Measurements from ENCODE around the gene EIF4E1B. TPM values are rescaled to one million over a fixed set of nuclear protein-coding genes. Genes with fewer than 3 reads are reported as not detected.

The EIF4E1B gene
- total and polyA plus RNA-seq, 10 donors = not detected

- Histone ChIP-seq H3K27me3 (replicated peaks in 1 of 7) (peaks cover 0 to 42% (median 16%) of the 10 kb centered on the region in 7 donors), H3K9me3 (no peaks in the 10 kb centered on the region), H3K36me3 (no peaks in the 10 kb centered on the region), H3K27ac (no peak overlapping the region), H3K4me1 (peaks cover 0 to 16% (median 8%) of the 10 kb centered on the region in 6 donors), H3K4me3 (no peak overlapping the region)
- intact Hi-C loops (cut with DNase I; ENCODE audit: low total_unique reads) = no loop called here
- TF ChIP-seq CTCF (IDR thresholded peaks at IDR 0.05 in 8 of 11, conservative IDR thresholded peaks at IDR 0.05 in 3 of 11) (no peak), POLR2A (IDR thresholded peaks at IDR 0.05) (no peak), POLR2AphosphoS5 (IDR thresholded peaks at IDR 0.05) (no peak)
- 58 to 64% (median 59%) methylated on average over 4 of the region's 4 CpGs for WGBS, 5 donors
- DNase-seq = no peak
These were observed 7.1 kb downstream of the EIF4E1B start for GRCh38 chr5:176637556-176637955.

GRCh38 chr5:176638437-176638836, 8.0 kb downstream of the EIF4E1B start:
- no peak overlapping the region for H3K4me3 ChIP-seq
- H3K4me1 ChIP-seq = peaks cover 0 to 11% (median 7%) of the 10 kb centered on the region in 6 donors
- H3K27me3 ChIP-seq (replicated peaks in 1 of 7) = peaks cover 0 to 38% (median 11%) of the 10 kb centered on the region in 7 donors
- no peak for TF ChIP-seq POLR2AphosphoS5 (IDR thresholded peaks at IDR 0.05)
- no peak for TF ChIP-seq CTCF (IDR thresholded peaks at IDR 0.05 in 8 of 11, conservative IDR thresholded peaks at IDR 0.05 in 3 of 11)
- no peak for TF ChIP-seq POLR2A (IDR thresholded peaks at IDR 0.05)
- no peak for DNase-seq
- no peaks in the 10 kb centered on the region for H3K9me3 ChIP-seq
- H3K36me3 ChIP-seq = no peaks in the 10 kb centered on the region
- no peak overlapping the region for H3K27ac ChIP-seq
- intact Hi-C loops (cut with DNase I; ENCODE audit: low total_unique reads) = no loop called here
- WGBS, 5 donors = 92 to 98% (median 94%) methylated on average over 3 of the region's 3 CpGs

GRCh38 chr5:176639208-176639607, 8.7 kb downstream of the EIF4E1B start:
- Histone ChIP-seq H3K36me3 (no peaks in the 10 kb centered on the region), H3K27ac (no peak overlapping the region), H3K27me3 (replicated peaks in 1 of 7) (peaks cover 0 to 33% (median 3%) of the 10 kb centered on the region in 7 donors), H3K4me1 (peaks cover 0 to 3% (median 1%) of the 10 kb centered on the region in 6 donors), H3K4me3 (no peak overlapping the region), H3K9me3 (no peaks in the 10 kb centered on the region)
- intact Hi-C loops (cut with DNase I; ENCODE audit: low total_unique reads) = no loop called here
- TF ChIP-seq POLR2A (IDR thresholded peaks at IDR 0.05) (no peak), POLR2AphosphoS5 (IDR thresholded peaks at IDR 0.05) (no peak), CTCF (IDR thresholded peaks at IDR 0.05 in 8 of 11, conservative IDR thresholded peaks at IDR 0.05 in 3 of 11) (no peak)
- DNase-seq = no peak
- 44 to 57% (median 53%) methylated on average over 3 to 4 of the region's 4 CpGs for WGBS, 5 donors

- TF ChIP-seq POLR2AphosphoS5 (IDR thresholded peaks at IDR 0.05) (no peak), CTCF (IDR thresholded peaks at IDR 0.05 in 8 of 11, conservative IDR thresholded peaks at IDR 0.05 in 3 of 11) (no peak), POLR2A (IDR thresholded peaks at IDR 0.05) (no peak)
- Histone ChIP-seq H3K9me3 (no peaks in the 10 kb centered on the region), H3K36me3 (no peaks in the 10 kb centered on the region), H3K4me3 (no peak overlapping the region), H3K4me1 (no peaks in the 10 kb centered on the region), H3K27me3 (replicated peaks in 1 of 7) (peaks cover 0 to 25% (median 0%) of the 10 kb centered on the region in 7 donors), H3K27ac (no peak overlapping the region)
- intact Hi-C loops (cut with DNase I; ENCODE audit: low total_unique reads) = no loop called here
- DNase-seq = no peak
- WGBS, 5 donors = 59 to 92% (median 75%) methylated on average over 4 of the region's 4 CpGs; no CpG with 5 or more reads in 1 of the 5 donors
These were observed 9.5 kb downstream of the EIF4E1B start for GRCh38 chr5:176639981-176640380.

Data from spleen (tissue), 11 donors.